GM21526 (cell line): ENCODE data around the gene RAB11FIP3.

ENCODE experiments used
- ATAC-seq: cut with Tn5 transposase; IDR thresholded peaks from one replicate; pipeline ENCODE4 v1.9.1; 2021; ENCODE audit warnings: moderate library complexity; ENCODE audit not compliant: unreplicated experiment, low FRiP score

RAB11FIP3 gene

GRCh38 chr16:528111-529011, 102.9 kb downstream of the RAB11FIP3 start:
- peak; percentile 5 for ATAC-seq

- no peak for ATAC-seq
Measured at GRCh38 chr16:529012-529575, 103.6 kb downstream of the RAB11FIP3 start.

- no peak for ATAC-seq
Measured at GRCh38 chr16:530111-530817, 104.8 kb downstream of the RAB11FIP3 start.

GRCh38 chr16:531494-532125, 106.2 kb downstream of the RAB11FIP3 start:
- no peak for ATAC-seq

DNA sequence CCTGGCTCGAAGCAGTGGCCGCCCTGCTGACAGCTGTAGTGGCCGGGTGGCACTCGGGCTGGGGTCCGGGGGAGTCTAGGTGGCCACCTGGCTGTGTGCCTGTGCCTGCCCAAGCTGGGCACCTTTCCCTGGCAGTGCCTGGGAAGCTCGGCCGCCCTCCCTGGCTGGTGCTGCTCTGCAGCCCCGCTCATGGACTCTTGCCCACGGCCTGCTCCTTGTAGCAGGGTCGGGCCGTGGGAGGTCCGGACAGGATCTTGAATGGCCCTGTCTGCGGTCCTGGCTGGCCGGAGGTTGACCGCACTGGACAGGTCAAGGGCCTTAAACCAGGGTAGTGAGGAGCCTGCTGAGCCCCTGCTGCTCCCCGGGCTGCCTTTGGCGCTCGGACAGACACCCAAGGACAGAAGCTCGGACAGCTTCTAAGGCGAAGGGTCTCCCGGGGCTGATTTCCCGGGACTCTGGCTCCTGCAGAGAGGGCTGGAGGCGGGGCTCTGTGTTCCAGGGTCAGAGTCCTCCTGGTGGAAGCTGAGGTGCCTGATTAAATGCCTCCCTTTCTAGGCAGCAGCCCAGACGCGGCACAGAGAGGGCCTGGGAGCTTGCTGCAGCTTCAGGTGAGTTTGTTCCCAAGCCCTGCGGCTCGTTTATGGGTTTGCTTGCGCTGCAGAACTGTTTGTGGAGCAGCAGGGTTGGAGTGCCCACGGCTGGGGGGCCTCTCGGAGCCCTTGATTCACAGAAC, 108.1 kb downstream of the RAB11FIP3 start:
- no peak for ATAC-seq

- no peak for ATAC-seq
Measured at GRCh38 chr16:534135-534534, 108.7 kb downstream of the RAB11FIP3 start.

GRCh38 chr16:534856-535445, 109.5 kb downstream of the RAB11FIP3 start:
- ATAC-seq: no peak

GRCh38 chr16:535446-536405, 110.3 kb downstream of the RAB11FIP3 start:
- no peak for ATAC-seq

GRCh38 chr16:536746-537145, 111.3 kb downstream of the RAB11FIP3 start:
- no peak for ATAC-seq

GRCh38 chr16:537415-538335, 112.2 kb downstream of the RAB11FIP3 start:
- ATAC-seq: no peak

DNA sequence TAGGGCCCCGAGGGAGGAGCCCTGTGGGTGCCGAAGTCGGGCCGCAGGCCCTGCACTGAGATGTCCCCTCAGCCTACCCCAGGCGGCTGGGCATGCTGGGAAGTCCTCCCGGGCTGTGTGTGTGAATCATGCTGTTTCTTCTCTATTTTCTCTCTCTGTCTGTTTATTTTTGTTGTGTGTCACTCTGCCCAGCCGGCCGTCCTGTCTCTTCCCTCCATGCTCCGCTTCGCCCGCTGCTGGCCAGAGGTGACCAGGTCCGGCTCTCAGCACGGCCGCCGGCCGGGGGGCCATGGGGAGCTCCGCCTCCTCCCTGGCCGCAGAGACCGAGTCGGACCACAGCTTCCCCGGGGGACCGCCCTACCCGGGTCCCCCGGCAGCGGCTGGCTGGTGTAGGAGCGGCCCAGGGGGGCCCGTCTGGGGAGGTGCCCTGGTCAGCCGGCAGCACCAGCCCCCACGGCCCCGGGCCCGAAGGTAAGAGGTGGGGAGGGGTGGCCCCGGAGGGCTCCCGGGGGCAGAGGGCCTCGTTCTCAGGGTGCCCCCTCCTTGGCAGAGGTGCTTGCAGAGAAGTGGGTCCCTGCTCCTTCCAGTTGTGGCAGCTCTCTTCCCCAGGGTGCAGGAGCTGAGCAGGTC, 114.6 kb downstream of the RAB11FIP3 start:
- no peak for ATAC-seq

DNA sequence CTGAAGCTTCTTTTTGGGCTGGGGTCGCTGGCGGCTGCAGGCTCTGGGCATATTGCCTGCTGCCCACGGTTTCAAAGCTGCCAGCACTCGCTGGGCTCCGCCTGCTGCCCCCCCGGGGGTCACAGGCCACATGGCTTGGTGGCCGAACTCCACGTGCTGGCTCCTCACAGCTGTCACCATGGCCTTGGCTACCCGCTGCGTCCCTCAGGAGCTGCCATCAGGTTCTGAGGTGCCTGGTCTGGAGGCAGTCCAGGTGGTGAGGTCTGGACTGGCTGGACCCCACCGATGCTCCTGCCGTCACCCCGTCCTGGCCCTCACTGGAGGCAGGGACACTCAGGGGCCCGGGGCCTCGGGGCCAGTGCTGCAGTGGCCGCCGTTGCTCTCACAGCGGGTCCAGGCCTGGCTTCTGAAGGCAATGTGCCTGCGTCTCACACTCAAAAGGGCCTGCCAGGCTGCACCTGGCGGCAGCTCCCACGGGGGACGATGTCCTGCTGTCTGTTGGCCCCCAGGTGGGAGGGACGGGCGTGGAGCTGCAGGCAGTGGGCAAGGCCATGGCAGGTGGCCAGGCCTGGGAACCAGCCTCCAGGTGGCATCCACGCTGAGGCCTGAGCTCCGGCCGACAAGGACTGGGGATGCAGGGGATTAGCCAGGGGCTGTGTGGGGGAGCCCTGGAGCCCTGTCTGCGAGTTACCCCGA, 115.3 kb downstream of the RAB11FIP3 start:
- no peak for ATAC-seq

DNA sequence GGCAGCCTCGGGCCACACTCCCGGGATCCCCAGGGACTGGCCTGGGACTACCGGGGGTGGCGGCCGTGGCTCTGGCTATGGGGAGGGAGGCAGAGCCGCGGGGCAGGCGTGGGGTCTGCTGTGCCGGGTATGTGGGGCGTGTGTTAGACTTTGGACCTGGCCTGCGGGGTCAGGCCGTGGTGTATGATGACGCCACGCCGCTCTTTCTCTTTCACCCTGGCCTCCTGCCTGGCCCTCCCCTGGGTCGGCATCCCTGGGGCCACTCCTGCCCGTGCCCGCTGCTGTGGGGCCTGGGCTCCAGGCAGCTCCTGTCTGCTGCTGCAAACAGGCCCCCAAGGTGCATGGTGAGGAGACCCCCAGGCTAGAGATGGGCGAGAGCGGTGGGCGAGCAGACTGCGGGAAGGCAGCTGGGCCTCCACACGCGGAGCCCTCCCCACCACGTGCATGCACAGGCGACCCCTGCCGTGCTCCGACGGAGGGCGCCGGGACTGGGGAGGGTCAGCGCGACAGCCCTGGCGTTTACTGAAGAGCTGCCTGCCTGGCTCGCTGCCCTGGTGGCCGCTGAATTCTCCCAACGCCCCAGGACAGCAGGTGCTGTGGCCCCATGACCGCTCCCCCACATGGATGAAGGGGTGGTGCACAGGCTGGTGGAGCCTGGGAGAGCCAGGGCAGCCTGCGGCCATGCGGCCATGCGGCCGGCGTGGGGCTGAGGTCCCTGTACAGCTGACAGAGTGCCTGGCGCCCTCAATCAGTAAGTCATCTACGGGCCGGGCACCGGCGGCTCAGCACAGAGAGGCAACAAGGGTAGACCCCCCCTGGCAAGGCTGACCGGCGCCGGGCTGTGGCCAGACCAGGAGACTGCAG, 118.1 kb downstream of the RAB11FIP3 start:
- no peak for ATAC-seq

DNA sequence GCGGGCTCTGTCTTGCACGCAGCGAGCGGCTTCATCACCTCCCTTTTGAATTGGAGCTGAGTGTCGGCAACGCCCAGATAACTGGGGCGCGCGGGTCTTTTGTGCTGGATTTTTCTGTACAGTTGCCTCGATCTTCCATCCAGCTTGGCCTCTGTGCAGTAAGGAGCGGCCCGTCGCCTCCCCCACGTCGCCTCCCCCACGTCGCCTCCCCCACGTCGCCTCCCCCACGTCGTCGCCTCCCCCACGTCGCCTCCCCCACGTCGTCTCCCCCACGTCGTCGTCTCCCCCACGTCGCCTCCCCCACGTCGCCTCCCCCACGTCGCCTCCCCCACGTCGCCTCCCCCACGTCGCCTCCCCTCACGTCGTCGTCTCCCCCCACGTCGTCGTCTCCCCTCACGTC, 119.1 kb downstream of the RAB11FIP3 start:
- ATAC-seq: no peak

DNA sequence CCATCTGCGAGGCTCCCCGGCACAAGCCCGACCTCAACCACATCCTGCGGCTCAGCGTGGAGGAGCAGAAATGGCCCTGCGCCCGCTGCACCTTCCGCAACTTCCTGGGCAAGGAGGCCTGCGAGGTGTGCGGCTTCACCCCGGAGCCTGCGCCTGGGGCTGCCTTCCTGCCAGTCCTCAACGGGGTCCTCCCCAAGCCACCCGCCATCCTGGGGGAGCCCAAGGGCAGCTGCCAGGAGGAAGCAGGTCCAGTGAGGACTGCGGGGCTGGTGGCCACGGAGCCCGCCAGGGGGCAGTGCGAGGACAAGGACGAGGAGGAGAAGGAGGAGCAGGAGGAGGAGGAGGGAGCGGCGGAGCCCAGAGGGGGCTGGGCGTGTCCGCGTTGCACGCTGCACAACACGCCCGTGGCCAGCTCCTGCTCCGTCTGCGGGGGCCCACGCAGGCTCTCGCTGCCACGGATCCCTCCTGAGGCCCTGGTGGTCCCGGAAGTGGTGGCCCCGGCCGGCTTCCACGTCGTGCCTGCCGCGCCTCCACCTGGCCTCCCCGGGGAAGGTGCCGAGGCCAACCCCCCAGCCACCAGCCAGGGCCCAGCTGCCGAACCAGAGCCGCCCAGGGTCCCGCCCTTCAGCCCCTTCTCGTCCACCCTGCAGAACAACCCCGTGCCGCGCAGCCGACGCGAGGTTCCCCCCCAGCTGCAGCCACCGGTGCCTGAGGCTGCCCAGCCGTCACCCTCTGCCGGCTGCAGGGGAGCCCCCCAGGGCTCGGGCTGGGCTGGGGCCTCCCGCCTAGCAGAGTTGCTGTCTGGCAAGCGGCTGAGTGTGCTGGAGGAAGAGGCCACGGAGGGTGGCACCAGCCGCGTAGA, 121.7 kb downstream of the RAB11FIP3 start:
- ATAC-seq: no peak
